WI38 (cell line): ENCODE results near the gene EXOC7.
"Not testable (repeated sequence)": the region's sequence is repeated elsewhere in the genome, so short reads cannot be mapped to it uniquely, and the experiment has no call there.

ENCODE experiments used
- H3K4me3 ChIP-seq: 2 replicates; pipeline ENCODE4 v1.5.1; 2011; ENCODE audit warnings: low read depth, mild to moderate bottlenecking, control low read depth, low read length
- CTCF ChIP-seq: IDR thresholded peaks from 2 replicates; pipeline ENCODE4 v1.5.1; 2012; ENCODE audit warnings: low read depth, mild to moderate bottlenecking, control low read depth, low read length

EXOC7 gene

GRCh38 chr17:76074390-76075363, 28.9 kb downstream of the EXOC7 start, which contains the start of gene GALR2:
GALR2 (plus strand) TSS chr17:76074781; CDS start chr17:76074884, 103 bp downstream.
- TF ChIP-seq CTCF: no peak
- H3K4me3 ChIP-seq: no peak within 1 kb of the TSS

DNA sequence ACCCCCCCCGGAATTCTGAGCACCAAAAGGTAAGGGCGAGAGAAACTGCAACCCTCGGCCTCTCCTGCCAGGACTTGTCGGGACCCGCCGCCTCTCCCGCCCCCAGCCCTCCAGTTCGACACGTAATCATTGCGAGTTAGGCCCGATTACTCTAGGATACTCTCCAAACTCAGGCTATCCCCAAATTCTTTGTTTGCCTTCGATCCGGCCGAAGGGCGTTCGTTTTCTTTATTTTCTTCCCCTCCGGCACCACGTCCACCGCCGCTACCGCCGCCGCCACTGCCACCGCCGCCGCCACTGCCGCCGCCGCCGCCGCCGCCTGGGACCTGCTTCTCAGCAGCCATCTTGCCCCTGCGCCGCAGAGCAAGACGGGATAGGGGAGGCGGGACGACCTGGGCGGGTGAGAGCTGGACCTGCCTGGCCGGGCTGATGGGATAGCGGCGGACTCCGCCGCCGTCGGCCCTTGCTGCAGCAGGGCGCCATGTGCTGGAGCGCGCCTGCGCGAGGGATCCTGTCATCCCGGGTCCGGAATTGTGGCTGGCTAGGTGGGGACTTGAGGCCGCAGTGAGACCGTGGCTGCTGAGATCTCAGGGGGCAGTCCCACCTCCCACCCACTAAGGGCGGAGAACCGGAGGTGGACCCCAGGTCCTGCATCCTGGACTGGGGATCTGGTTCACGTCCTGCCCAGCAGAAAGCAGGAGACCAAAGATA, 31.3 kb downstream of the EXOC7 start, which contains the start of gene SRP68:
Gene SRP68, minus strand, starts transcription at position 370 of the 711 bp plus-strand sequence. Its CDS starts 26 bp downstream, at position 344.
- no peak for TF ChIP-seq CTCF
- peak within 1 kb of the TSS; percentile 76 for H3K4me3 ChIP-seq

DNA sequence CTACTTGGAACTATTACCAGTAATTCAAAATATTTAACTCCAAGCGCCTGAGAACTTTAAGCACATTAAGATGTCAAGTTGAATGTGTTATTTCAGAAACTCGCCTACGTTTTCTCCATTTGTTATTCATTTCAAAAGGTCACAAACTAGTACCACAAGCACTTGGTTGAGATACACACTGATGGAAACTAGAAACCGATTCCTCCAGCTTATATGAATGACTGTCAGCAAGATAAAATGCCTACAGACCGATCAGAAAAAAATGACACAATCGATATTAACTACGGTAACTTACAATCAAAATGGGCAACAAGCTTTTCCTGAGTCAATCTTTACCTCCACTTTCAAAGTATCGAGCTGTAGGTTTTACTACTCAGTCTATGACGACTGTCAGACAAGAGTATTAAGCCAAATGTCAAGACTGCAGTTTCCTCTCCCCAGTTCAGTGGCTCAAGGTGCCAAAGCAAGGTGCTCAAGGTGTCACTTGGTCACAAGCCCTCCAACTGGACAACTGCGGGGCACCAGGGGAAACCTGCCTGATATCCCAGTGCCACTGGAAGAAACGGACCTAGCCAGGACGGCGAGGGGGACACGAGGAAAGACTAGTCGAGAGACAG, 31.9 kb downstream of the EXOC7 start:
- peak overlapping the region; percentile 76 for H3K4me3 ChIP-seq
- no peak for TF ChIP-seq CTCF

GRCh38 chr17:76065775-76066174, 37.8 kb downstream of the EXOC7 start:
- no peak for TF ChIP-seq CTCF
- no peak overlapping the region for H3K4me3 ChIP-seq

DNA sequence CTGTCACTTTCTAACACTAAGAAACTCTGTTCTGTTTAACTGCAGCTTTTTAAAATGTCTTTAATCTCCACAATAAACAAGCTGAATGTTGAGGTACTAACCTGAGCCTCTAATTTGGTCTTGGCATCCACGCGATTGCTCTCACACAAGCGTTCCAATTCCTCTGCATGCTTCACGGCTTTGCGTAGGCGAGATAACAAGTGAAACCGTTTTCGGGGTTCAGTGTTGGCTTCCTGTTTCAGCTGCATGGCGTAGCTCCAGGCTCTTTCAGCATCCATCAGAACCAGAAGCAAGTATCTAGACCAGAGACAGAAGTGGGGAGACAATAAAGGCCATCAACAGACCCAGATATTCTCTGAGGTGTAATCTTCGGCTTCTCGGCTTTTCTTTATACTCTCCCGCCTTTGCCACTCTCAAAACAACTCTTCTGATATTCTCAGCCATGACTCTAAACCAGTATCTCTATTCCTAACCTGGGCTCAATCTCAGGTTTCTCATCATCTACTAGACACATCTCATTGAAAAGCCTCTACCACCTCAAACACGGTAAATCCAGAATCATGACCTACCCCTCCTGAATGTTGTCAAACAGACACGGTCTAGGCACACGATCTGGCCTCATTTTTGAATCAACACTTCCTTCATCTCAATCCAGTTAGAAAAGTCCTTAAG, 39.6 kb downstream of the EXOC7 start:
- no peak for TF ChIP-seq CTCF
- H3K4me3 ChIP-seq: no peak overlapping the region

GRCh38 chr17:76058264-76058663, 45.3 kb downstream of the EXOC7 start:
- not testable (repeated sequence) for H3K4me3 ChIP-seq

DNA sequence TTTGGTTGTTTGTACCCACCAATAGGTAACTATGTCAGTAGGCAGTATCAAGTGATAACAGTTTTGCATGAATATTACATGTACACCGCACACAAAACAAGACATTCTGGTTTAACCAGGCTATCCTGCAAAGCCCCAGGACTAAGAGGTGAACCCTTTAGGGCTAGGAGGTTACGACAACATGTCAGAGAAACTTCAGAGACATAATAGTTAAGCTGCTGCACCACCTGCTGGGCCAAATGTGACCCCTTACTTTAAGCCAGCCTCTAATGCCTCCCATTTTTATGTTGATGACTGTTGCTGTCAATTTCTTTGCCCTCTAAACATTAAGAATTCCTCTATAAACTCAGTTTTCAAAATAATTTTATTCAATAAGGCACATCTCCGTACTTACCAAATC, 46.7 kb downstream of the EXOC7 start:
- no peak for TF ChIP-seq CTCF
- H3K4me3 ChIP-seq: no peak overlapping the region
